GM10248 (cell line): ENCODE measurements around the gene DRAXIN.

Experiments
- CTCF ChIA-PET: fragments of 300-600 bp; sonication (Branson Sonifier 250); formaldehyde crosslinking; extraction: SDS; loops from one replicate; lab custom pipeline; 2021; ENCODE audit warnings: antibody characterized with exemption; lab: Yijun Ruan, JAX
- POLR2A ChIA-PET: fragments of 350-650 bp; sonication (Branson Sonifier 250); formaldehyde crosslinking; extraction: SDS; loops from one replicate; lab custom pipeline; 2020; ENCODE audit warnings: antibody characterized with exemption; lab: Yijun Ruan, JAX
- DNase-seq: peaks from one replicate; pipeline ENCODE4 v3.0.0; 2012; ENCODE audit errors: extremely low spot score
- TF ChIP-seq, protein P1 (sequence below): IDR thresholded peaks from 2 replicates; pipeline ENCODE4 v1.5.1; 2012; ENCODE audit warnings: mild to moderate bottlenecking, low read depth; ENCODE audit errors: extremely low read depth, missing control alignments, control extremely low read depth

Gene DRAXIN

GRCh38 chr1:11680270-11681070 lies 11.0 kb upstream of the DRAXIN start:
- POLR2A ChIA-PET: interaction anchor here (0.7 to 1.2 kb wide), 2 partner anchors 16 to 642 kb away, joined by 4 to 7 read pairs; partner anchors contain the start of gene FBXO6

DNA sequence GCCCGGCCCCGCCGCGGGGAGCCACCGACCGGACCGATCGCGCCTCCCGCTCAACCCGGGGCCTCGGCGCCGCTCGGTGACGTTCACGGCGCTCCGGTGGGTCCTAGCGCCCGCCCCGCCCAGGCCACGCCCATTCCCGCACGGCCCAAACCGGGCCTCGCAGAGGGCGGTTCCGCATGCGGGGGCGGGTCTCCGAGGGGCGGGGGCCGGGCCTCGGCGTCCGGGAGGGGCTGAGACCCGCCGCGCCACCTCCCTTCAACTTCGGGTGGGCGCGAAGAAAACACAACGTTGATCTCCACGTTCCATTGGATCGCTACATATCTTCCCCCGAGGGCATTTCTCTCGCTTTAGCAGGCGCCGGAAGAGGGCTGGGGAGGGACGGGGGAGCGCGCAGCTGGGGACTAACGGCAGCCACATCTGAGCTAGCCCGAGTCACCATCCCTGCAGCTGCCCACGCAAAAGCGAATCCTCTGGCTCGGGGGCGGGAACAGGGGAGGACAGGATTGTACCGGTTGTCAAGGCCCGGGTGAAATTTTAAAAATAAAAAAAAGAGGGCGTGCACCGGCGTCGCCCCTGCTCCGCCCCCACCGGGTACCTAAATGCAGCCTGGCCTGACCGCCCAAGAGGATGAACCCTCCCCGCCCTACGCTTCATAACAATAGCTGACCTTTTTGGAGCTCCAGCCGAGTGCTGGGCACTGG lies 10.3 kb upstream of the DRAXIN start, which contains the start of gene MAD2L2:
TSS of gene MAD2L2 (minus strand) at position 78 of the 701 bp plus-strand sequence. CDS start 547 bp downstream, outside the sequence.
- TF ChIP-seq, protein P1, sequence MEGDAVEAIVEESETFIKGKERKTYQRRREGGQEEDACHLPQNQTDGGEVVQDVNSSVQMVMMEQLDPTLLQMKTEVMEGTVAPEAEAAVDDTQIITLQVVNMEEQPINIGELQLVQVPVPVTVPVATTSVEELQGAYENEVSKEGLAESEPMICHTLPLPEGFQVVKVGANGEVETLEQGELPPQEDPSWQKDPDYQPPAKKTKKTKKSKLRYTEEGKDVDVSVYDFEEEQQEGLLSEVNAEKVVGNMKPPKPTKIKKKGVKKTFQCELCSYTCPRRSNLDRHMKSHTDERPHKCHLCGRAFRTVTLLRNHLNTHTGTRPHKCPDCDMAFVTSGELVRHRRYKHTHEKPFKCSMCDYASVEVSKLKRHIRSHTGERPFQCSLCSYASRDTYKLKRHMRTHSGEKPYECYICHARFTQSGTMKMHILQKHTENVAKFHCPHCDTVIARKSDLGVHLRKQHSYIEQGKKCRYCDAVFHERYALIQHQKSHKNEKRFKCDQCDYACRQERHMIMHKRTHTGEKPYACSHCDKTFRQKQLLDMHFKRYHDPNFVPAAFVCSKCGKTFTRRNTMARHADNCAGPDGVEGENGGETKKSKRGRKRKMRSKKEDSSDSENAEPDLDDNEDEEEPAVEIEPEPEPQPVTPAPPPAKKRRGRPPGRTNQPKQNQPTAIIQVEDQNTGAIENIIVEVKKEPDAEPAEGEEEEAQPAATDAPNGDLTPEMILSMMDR: no peak
- ChIA-PET POLR2A (interaction anchor here (0.5 to 1.2 kb wide), 2 partner anchors 17 to 902 kb away, joined by 4 read pairs; partner anchors contain the start of gene FBXO6), CTCF (interaction anchor here (0.6 to 2.5 kb wide), 8 partner anchors 9 to 104 kb away, joined by 3 to 21 read pairs (median 5); partner anchors contain the start of gene FBXO6)
- DNase-seq: peak; percentile 97

More at GRCh38 chr1:11680270-11681070, 11.0 kb upstream of the DRAXIN start:
- DNase-seq: no peak
- TF ChIP-seq, protein P1: no peak
- CTCF ChIA-PET: interaction anchor here (1.2 to 2.5 kb wide), 4 partner anchors 8 to 39 kb away, joined by 7 to 21 read pairs (median 12); partner anchors contain the start of gene FBXO6

DNA sequence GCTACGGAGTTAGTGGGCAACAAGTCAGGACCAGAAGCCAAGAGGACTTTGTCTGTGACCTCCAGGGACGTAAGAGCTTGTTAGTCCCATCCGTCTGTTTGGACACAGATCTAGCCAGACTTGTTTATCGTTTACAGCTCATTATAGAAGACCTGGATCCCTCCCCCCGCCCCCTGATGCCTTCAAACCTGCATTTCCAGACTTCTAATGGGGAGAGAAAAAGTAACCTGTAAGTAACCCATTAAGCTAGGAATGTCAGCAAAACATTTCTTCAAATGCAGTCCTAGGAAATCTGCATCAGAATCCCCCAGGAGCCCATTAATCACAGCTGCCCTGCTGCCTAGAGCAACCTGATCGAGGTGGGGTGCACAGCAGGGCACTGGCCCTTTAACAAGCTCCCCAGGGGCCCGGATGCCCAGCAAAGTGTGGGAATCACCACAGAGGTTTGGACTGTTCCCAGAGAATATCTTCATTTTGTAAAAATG lies 9.2 kb upstream of the DRAXIN start:
- no peak for DNase-seq
- TF ChIP-seq, protein P1: no peak
- ChIA-PET CTCF (interaction anchor here (0.7 to 2.5 kb wide), 11 partner anchors 8 to 103 kb away, joined by 3 to 21 read pairs (median 3); partner anchors contain the start of gene FBXO6), POLR2A (no interaction called here)

- ChIA-PET POLR2A (no interaction called here), CTCF (interaction anchor here (0.7 to 2.5 kb wide), 8 partner anchors 11 to 41 kb away, joined by 3 to 21 read pairs (median 6); partner anchors contain the start of gene FBXO6)
- TF ChIP-seq, protein P1: no peak
- DNase-seq: no peak
These were observed 8.7 kb upstream of the DRAXIN start for GRCh38 chr1:11682799-11683198.

DNA sequence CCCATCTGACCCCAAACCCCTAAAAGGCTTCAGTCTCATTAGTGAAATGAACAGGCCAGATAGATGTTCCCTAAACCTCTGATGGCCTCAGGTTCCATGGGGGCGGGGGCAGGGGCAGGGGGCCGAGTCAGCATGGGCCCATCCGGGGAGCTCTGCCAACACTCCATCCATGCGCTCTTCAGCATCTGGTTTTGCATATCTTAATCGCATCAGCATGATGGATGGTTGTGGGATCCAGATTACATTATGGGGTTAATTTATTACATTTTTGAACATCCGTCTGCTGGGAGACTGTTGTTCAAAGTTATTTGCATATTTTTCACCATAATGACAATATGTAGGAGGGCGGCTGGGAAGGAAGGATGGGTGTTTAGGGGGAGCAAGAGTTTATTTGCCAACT lies 7.4 kb upstream of the DRAXIN start:
- TF ChIP-seq, protein P1: no peak
- POLR2A ChIA-PET: interaction anchor here (0.6 kb wide), 1 partner anchor 14 kb away, joined by 3 read pairs; no protein-coding TSS in a partner anchor
- CTCF ChIA-PET: interaction anchor here (2.2 kb wide), 1 partner anchor 20 kb away, joined by 15 read pairs; the partner anchor contains the start of gene FBXO6
- DNase-seq: no peak
